ENCODE results near the gene S1PR1.

S1PR1 gene

GRCh38 chr1:101282314-101283038 lies 45.7 kb downstream of the S1PR1 start:
- DNase-seq, result no peak

GRCh38 chr1:101283443-101283842 lies 46.6 kb downstream of the S1PR1 start:
- DNase-seq, result no peak

- no peak for DNase-seq
Measured at GRCh38 chr1:101284021-101284420, 47.2 kb downstream of the S1PR1 start.

- no peak for DNase-seq
Measured at GRCh38 chr1:101284622-101285218, 47.9 kb downstream of the S1PR1 start.

- DNase-seq, result no peak
Measured at GRCh38 chr1:101285922-101286570, 49.2 kb downstream of the S1PR1 start.

- DNase-seq, result peak; percentile 68
Measured at GRCh38 chr1:101288491-101288944, 51.7 kb downstream of the S1PR1 start.

GRCh38 chr1:101290119-101290921 lies 53.5 kb downstream of the S1PR1 start:
- no peak for DNase-seq

Measured in NCI-H345 (cell line).